Natural killer cell (primary cell): ENCODE data around the gene F13B. TPM values are rescaled to one million over a fixed set of nuclear protein-coding genes. Genes with fewer than 3 reads are reported as not detected.

ENCODE experiments used
- ATAC-seq, 3 donors: fragments of 150-1000 bp in 2 of 3; fragments of 200-7000 bp in 1 of 3; cut with Tn5 transposase; 1 replicate in 1 of 3; 2 replicates in 2 of 3; pipeline ENCODE4 v1.10.0; 2021; ENCODE audit warnings: mild to moderate bottlenecking in 2 of 3, moderate library complexity in 2 of 3
- DNase-seq, 2 donors: peaks; one replicate each; pipeline versions ENCODE4 v3.0.0 to v3.0.0-alpha.2; 2013 to 2021; ENCODE audit warnings: mixed read lengths in 1 of 2
- H3K27ac ChIP-seq: one replicate; pipeline ENCODE4 v1.5.1; 2013; ENCODE audit warnings: mild to moderate bottlenecking, low read length
- H3K27me3 ChIP-seq: one replicate; pipeline ENCODE4 v1.6.1; 2013; ENCODE audit warnings: low read length; ENCODE audit not compliant: control insufficient read depth, insufficient read depth
- H3K36me3 ChIP-seq: one replicate; pipeline ENCODE4 v1.6.1; 2013; ENCODE audit warnings: low read length; ENCODE audit not compliant: control insufficient read depth, insufficient read depth
- H3K4me1 ChIP-seq: one replicate; pipeline ENCODE4 v1.6.1; 2013; ENCODE audit warnings: low read length; ENCODE audit not compliant: control insufficient read depth, insufficient read depth
- H3K4me3 ChIP-seq: one replicate; pipeline ENCODE4 v1.5.1; 2013; ENCODE audit warnings: low read length
- H3K9me3 ChIP-seq: one replicate; pipeline ENCODE4 v1.6.1; 2013; ENCODE audit warnings: low read length; ENCODE audit not compliant: control insufficient read depth, insufficient read depth
- H3K27ac Mint-ChIP-seq, 2 donors: one replicate each; pipeline ENCODE4 v1.8.0; 2022; ENCODE audit warnings: mild to moderate bottlenecking in 2 of 2, mixed read lengths in 2 of 2, moderate library complexity in 1 of 2
- H3K27me3 Mint-ChIP-seq, 2 donors: one replicate each; pipeline ENCODE4 v1.8.0; 2022; ENCODE audit warnings: low read depth in 2 of 2, mixed read lengths in 2 of 2
- H3K36me3 Mint-ChIP-seq: one replicate; pipeline ENCODE4 v1.8.0; 2022; ENCODE audit warnings: mixed read lengths
- H3K4me1 Mint-ChIP-seq, 2 donors: one replicate each; pipeline ENCODE4 v1.8.0; 2022; ENCODE audit warnings: mixed read lengths in 2 of 2
- H3K4me3 Mint-ChIP-seq: one replicate; pipeline ENCODE4 v1.8.0; 2022; ENCODE audit warnings: mild to moderate bottlenecking, moderate library complexity, mixed read lengths
- H3K9me3 Mint-ChIP-seq, 2 donors: one replicate each; pipeline ENCODE4 v1.8.0; 2022; ENCODE audit warnings: mixed read lengths in 2 of 2
- CTCF ChIP-seq: fragments of 200-600 bp; IDR thresholded peaks from one replicate; pipeline ENCODE4 v1.8.0; 2022; ENCODE audit warnings: antibody characterized with exemption
- WGBS: methylation state at CpG from one replicate; pipeline ENCODE4 v1.1.7; 2013; ENCODE audit warnings: missing lambda C conversion rate; ENCODE audit not compliant: insufficient coverage; 5-methylcytosine and 5-hydroxymethylcytosine counted together
- intact Hi-C: fragments of 100-400 bp; cut with micrococcal nuclease; formaldehyde crosslinking; loops from one replicate; pipeline ENCODE4 v1.14.2; 2022
- total RNA-seq, 4 donors: library from RNA; stranded (reverse); fragments of 120-200 nt in 1 of 4; gene quantifications; one replicate each; pipeline versions ENCODE4 v1.2.3 to v1.2.4, GENCODE V29; 2013 to 2022

F13B gene
- total RNA-seq, 3 donors from 2014 or later (not counting 1 experiment from before 2014, with no cell fraction given): not detected

- Mint-ChIP-seq H3K4me1 (no peaks in the 10 kb centered on the region), H3K9me3 (peaks cover 0 to 4% of the 10 kb centered on the region in 2 donors), H3K27ac (no peak overlapping the region), H3K27me3 (peaks cover 2 to 5% of the 10 kb centered on the region in 2 donors), H3K36me3 (no peaks in the 10 kb centered on the region), H3K4me3 (no peak overlapping the region)
- intact Hi-C loops: no loop called here
- Histone ChIP-seq H3K27ac (no peak overlapping the region), H3K4me3 (no peak overlapping the region), H3K36me3 (no peaks in the 10 kb centered on the region), H3K4me1 (no peaks in the 10 kb centered on the region), H3K9me3 (peaks cover 7% of the 10 kb centered on the region), H3K27me3 (no peaks in the 10 kb centered on the region)
- DNase-seq: no peak
- TF ChIP-seq CTCF: no peak
- ATAC-seq: no peak
- WGBS: over 99% methylated on average over 5 of the region's 5 CpGs
Observed at GRCh38 chr1:197081117-197081753, 14.2 kb upstream of the F13B start.

DNA sequence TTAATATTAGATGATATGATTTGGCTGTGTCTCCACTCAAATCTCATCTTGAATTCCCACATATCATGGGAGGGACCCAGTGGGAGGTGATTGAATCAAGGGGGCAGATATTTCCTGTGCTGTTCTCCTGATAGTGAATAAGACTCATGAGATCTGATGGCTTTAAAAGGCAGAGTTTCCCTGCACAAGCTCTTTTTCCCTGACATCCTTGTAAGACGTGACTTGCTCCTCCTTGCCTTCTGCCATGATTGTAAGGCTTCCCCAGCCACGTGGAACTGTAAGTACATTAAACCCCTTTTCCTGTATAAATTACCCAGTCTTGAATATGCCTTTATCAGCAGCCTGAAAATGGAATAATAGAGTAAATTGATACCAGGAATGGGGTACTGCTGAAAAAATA, 13.3 kb upstream of the F13B start:
- ATAC-seq: no peak

GRCh38 chr1:197076585-197076984, 9.5 kb upstream of the F13B start:
- no peak overlapping the region for H3K27ac ChIP-seq
- H3K27me3 ChIP-seq: no peaks in the 10 kb centered on the region
- H3K4me1 ChIP-seq: no peaks in the 10 kb centered on the region
- no peak for TF ChIP-seq CTCF
- ATAC-seq: no peak
- Mint-ChIP-seq H3K4me3 (no peak overlapping the region), H3K27me3 (peaks cover 2 to 5% of the 10 kb centered on the region in 2 donors), H3K9me3 (peaks cover 2 to 9% of the 10 kb centered on the region in 2 donors), H3K4me1 (no peaks in the 10 kb centered on the region), H3K27ac (no peak overlapping the region), H3K36me3 (no peaks in the 10 kb centered on the region)
- peaks cover 6% of the 10 kb centered on the region for H3K9me3 ChIP-seq
- no peak overlapping the region for H3K4me3 ChIP-seq
- WGBS: 73% methylated on average over 1 of the region's 1 CpG
- intact Hi-C loops: no loop called here
- no peak for DNase-seq
- H3K36me3 ChIP-seq: no peaks in the 10 kb centered on the region

More for the DNA sequence above, 13.3 kb upstream of the F13B start:
- no peak overlapping the region for H3K27ac Mint-ChIP-seq
- DNase-seq: no peak
- no peak overlapping the region for H3K4me3 Mint-ChIP-seq
- Histone ChIP-seq H3K4me1 (no peaks in the 10 kb centered on the region), H3K36me3 (no peaks in the 10 kb centered on the region), H3K27me3 (no peaks in the 10 kb centered on the region), H3K9me3 (peaks cover 7% of the 10 kb centered on the region), H3K27ac (no peak overlapping the region), H3K4me3 (no peak overlapping the region)
- intact Hi-C loops: no loop called here
- peaks cover 0 to 4% of the 10 kb centered on the region in 2 donors for H3K9me3 Mint-ChIP-seq
- peaks cover 2 to 5% of the 10 kb centered on the region in 2 donors for H3K27me3 Mint-ChIP-seq
- H3K36me3 Mint-ChIP-seq: no peaks in the 10 kb centered on the region
- no peaks in the 10 kb centered on the region for H3K4me1 Mint-ChIP-seq
- 100% methylated on average over 1 of the region's 2 CpGs for WGBS
- TF ChIP-seq CTCF: no peak

DNA sequence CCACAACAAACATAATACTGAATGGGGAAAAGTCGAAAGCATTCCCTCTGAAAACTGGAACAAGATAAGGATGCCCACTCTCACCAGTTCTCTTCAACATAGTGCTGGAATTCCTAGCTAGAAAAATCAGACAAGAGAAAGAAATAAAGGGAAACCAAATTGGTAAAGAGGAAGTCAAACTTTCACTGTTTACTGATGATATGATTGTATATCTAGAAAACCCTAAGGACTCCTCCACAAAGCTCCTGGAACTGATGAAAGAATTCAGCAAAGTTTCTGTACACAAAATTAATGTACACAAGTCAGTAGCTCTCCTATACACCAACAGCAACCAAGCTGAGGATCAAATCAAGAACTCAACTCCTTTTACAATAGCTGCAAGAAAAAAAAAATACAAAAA, 6.9 kb upstream of the F13B start:
- ATAC-seq (no peak), DNase-seq (no peak)
- Histone ChIP-seq H3K4me3 (no peak overlapping the region), H3K27ac (no peak overlapping the region), H3K4me1 (no peaks in the 10 kb centered on the region), H3K9me3 (no peaks in the 10 kb centered on the region), H3K27me3 (no peaks in the 10 kb centered on the region), H3K36me3 (no peaks in the 10 kb centered on the region)
- Mint-ChIP-seq H3K36me3 (no peaks in the 10 kb centered on the region), H3K4me3 (no peak overlapping the region), H3K27me3 (peaks cover 5% of the 10 kb centered on the region in 2 donors), H3K27ac (no peak overlapping the region), H3K9me3 (peaks cover 2 to 7% of the 10 kb centered on the region in 2 donors), H3K4me1 (no peaks in the 10 kb centered on the region)
- WGBS: 100% methylated on average over 1 of the region's 1 CpG
- no peak for TF ChIP-seq CTCF
- intact Hi-C loops: no loop called here
